NCI-H526 treated with DMSO at 0.1 percent for 48 hours (cell line): ENCODE data around the gene WDR37.

Experiments used
- DNase-seq: peaks from one replicate; lab custom pipeline; 2025; lab: John Stamatoyannopoulos, UW

WDR37 gene

DNA sequence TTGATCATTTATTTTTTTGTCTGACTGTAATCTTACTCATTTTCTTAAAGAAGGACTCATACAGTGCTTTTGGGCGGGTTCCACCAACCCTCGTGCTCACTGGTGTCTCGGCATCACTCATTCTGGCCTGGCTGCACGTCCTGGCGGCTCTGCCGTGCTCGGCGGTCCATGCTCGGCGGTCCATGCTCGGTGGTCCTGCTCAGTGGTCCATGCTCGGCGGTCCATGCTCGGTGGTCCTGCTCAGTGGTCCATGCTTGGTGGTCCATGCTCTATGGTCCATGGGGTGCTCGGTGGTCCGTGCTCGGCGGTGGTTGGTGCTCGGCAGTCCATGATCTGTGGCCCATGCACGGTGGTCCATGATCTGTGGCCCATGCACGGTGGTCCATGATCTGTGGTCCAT lies 72.5 kb downstream of the WDR37 start:
- no peak for DNase-seq

DNA sequence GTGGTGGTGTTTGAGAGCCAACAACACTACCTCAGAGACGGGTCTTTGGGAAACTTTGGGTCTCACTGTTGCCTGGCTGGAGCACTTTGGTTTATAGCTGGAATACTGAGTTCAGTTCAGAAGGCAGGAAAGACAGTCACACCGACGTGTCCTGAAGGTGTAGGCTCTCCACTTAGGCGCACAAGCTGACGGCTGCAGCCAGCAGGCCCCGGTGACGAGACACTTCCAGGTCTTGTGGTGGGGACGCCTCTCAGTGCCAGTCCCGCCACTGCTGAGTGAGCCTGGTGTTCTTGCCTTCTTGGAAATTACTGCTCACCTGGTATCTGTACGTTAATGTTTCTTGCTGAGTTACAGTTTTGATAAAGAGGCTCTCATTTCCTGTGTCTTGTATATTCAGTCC lies 74.0 kb downstream of the WDR37 start:
- no peak for DNase-seq

DNA sequence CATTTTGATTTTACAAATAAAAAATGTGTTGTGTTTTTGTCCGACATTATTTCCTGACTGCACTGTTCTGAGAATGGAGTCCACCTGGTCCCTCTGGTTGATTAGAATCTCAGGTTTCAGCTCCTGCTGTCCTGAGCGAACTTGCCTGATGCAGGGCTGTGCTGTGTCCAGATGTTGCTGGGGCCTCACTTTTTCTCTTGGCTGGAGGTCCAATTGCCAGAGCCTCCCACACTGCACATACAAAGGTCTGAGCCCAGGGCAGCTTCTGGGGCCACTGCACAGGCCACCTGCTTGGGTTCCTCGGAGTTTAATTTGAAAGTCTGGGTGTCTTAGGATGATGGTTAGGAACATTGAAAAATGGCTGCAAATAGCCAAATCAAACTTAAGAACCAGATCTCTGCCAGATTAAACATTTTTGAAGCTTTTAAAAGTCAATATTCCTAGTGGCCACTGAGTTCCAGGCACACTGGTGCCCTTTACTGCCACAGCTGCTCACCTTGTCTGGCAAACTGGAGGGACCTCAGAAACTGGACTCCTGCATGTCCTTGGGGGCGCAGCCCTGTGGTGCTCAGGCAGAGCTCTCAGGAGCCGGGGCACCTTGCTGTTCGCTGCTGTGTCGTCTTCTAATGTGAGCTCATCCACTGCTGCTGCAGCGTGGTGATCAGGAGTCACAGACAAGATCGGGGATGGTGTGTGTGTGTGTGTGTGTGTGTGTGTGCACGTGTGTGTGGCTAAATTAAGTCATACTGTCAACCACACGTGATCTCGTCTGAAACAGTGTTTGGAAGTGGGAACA lies 75.0 kb downstream of the WDR37 start:
- DNase-seq: no peak

- no peak for DNase-seq
Measured at GRCh38 chr10:1132584-1132983, 76.4 kb downstream of the WDR37 start.

DNA sequence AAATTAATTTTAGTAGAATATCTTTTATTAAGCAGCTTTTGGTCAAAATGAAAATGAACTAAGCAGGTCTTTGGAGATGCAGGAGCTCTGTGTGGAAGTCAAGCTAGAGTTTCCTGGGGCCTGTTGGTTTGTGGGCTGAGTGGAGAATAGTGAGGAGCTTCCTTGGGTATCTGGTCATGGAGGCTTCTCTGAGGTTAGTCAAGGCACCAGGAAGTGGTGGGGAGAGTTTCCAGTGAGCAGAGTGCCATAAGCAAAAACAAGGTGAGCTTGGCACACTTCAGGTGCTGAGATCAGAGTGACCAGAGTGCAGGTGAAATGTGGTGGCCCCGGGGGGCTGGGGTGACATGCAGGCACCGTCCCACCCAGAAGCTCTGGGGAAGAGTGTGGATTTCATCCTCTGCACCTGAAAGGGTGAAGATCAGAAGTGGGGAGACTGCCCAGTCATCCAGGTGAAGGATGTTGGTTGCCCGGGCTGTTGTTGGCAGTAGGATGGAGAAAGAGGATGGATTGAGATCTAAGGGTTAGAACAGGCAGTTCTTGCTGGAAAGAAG lies 77.4 kb downstream of the WDR37 start:
- no peak for DNase-seq

DNA sequence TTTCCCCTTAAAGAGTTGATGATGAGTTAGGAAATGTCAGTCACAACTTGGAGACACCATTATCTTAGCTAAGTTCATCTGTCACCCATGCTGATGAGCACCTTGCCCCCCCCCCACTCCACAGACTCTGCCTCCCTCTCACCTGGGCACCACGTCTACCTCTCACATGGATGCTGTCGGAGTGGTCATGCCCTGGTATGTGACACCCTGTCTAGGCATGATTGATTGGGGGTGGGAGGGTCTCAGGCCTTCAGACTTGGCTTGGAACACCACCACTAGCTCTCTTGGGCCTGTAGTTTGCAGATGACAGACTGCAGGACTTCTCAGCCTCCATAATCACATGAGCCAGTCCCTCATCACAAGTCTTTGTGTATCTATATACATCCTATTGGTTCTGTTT lies 78.0 kb downstream of the WDR37 start:
- DNase-seq: no peak

GRCh38 chr10:1136268-1136667 lies 80.1 kb downstream of the WDR37 start:
- no peak for DNase-seq

- no peak for DNase-seq
Measured at GRCh38 chr10:1137499-1138163, 81.4 kb downstream of the WDR37 start.

- DNase-seq: no peak
Measured at GRCh38 chr10:1138529-1138928, 82.3 kb downstream of the WDR37 start.

DNA sequence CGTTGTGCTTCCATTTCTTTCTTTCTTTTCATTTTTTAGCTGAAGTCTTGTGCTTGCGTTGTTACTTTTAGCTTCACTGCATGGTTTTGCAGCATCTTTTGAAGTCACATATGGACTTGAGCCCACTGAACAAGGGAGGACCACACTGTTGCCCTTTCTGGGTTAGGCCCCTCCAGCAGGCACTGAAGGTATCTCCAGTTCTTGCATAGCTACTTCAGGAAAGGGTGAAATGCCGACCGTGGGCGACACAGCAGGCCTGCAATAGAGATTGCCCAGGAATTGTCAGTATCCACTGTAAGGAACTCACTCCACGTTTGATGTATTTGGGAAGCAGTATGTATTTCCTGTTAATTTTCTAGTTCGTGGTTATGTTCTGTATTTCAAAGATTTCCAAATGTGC lies 85.1 kb downstream of the WDR37 start:
- no peak for DNase-seq

GRCh38 chr10:1141701-1142100 lies 85.5 kb downstream of the WDR37 start:
- no peak for DNase-seq

- DNase-seq: no peak
Measured at GRCh38 chr10:1142596-1142995, 86.4 kb downstream of the WDR37 start.

GRCh38 chr10:1147810-1148209 lies 91.6 kb downstream of the WDR37 start:
- DNase-seq: no peak

DNA sequence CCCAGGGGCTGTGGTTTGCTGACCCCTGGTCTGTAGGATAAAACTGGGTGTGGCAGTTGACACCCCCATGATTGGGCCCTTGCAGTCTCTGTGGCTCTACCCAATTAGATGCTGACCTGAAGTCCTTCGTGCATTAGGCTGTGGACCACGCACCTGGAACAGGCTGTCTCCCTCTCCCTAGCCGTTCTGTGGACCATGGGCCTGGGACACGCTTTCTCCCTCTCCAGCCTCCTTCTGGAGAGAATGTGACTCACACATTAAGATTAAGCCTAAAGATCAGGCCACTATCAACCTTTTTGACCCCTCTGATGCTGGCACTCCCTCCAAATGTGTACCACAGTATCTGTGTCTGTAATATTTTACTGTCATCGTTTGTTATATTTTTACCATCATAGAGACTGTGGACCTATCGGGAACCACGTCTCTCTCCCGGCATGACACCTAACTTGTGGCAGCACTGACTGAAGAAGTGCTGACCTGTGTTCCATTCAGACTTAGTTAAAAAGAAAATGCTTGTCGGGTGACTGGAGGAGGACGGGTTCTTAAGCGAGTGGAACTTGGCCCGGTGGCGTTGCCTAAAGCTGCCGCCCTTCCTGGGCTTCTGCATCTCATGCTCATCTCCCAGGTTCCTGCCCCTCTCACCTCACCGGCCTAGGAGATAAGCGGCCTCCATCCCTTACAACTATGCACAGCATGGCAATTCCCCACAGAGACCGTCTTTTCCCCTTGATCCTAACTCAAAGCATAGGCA lies 92.8 kb downstream of the WDR37 start:
- DNase-seq: no peak

- no peak for DNase-seq
Measured at GRCh38 chr10:1149793-1150637, 93.8 kb downstream of the WDR37 start.

GRCh38 chr10:1150638-1150955 lies 94.4 kb downstream of the WDR37 start:
- no peak for DNase-seq

DNA sequence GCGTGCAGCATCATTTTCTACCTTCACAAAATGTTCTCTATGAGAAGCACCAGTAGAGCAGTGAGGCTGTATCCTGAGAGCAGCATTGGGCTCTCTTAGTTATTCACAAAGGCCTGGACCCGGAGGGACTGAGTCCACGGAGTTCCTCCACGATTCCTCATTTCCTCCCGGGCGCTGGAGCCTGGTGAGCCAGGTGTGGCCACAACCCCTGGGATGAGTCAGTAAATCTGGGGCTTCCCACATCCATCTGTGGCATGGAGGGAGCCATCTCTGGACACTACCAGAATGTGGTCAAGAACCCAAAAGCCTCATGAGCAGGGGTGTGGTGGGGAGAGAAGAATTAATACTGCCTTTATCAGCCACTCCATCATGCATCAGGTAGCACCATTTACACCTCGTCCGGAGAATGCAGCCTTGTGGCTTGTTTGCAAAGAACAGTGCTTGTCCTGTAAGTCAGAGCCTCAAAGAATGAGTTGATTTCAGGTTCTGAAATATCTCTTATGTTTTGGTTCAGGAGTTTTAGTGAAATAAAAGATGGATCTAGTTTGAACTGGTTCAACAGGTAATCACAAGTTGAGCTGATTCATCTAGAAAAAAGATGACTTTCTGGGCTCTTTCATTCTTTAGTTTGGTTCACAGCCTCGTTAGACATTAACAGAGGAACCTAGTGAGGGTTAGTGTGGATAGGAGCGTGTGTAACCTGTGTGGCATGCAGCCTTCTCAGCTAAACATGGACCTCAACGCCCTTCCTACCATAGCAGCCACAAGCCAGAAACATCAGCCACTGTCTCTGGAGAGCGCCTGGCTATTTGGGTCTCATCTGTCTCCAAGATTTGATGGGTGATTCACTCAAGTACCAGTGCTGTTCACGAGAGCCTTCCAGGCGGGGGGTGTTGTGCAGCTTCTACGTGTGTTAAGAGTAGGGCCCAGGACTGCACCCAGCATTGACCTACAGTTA lies 95.2 kb downstream of the WDR37 start:
- no peak for DNase-seq

GRCh38 chr10:1152386-1153250 lies 96.4 kb downstream of the WDR37 start:
- DNase-seq: no peak

GRCh38 chr10:1153251-1153763 lies 97.1 kb downstream of the WDR37 start:
- no peak for DNase-seq
